HL-60 (cell line): ENCODE results near the gene NBPF1.
"Not testable (repeated sequence)": the region's sequence is repeated elsewhere in the genome, so short reads cannot be mapped to it uniquely, and the experiment has no call there.

Experiments used
- DNase-seq, 2 experiments: peaks; one replicate each; pipeline ENCODE4 v3.0.0-alpha.2; 2010 to 2020; ENCODE audit warnings: low read depth in 1 of 2, low spot score in 1 of 2
- H3K27ac ChIP-seq: fragments of 250-450 bp; sonication (Bioruptor Pico); replicated peaks from 2 replicates; pipeline ENCODE4 v1.5.1; 2020; ENCODE audit warnings: mild to moderate bottlenecking, moderate library complexity
- H3K27me3 ChIP-seq: fragments of 250-450 bp; sonication (Bioruptor Pico); 2 replicates; pipeline ENCODE4 v1.5.1; 2021; ENCODE audit warnings: mild to moderate bottlenecking, moderate library complexity; ENCODE audit not compliant: insufficient read depth, poor library complexity, severe bottlenecking
- H3K4me3 ChIP-seq: replicated peaks from 2 replicates; pipeline ENCODE4 v1.5.1; 2011; ENCODE audit warnings: mild to moderate bottlenecking, control low read depth, low read length; ENCODE audit not compliant: insufficient read depth
- CTCF ChIP-seq: IDR thresholded peaks from one replicate; pipeline ENCODE4 v1.5.1; 2011; ENCODE audit warnings: low read length, control low read depth, inconsistent platforms; ENCODE audit not compliant: insufficient read depth
- GABPA ChIP-seq: IDR thresholded peaks from 2 replicates; pipeline ENCODE4 v1.6.1; 2012; ENCODE audit warnings: low read depth
- POLR2AphosphoS5 ChIP-seq: IDR thresholded peaks from 2 replicates; pipeline ENCODE4 v1.6.1; 2012; ENCODE audit warnings: low read depth
- REST ChIP-seq: IDR thresholded peaks from 2 replicates; pipeline ENCODE4 v1.6.1; 2012; ENCODE audit warnings: low read depth; ENCODE audit not compliant: insufficient replicate concordance
- SPI1 ChIP-seq: IDR thresholded peaks from 2 replicates; pipeline ENCODE4 v1.6.1; 2012; ENCODE audit warnings: low read depth, mild to moderate bottlenecking, borderline replicate concordance

NBPF1 gene

GRCh38 chr1:16615253-16616252, 2.2 kb upstream of the NBPF1 start:
- DNase-seq: no peak
- H3K4me3 ChIP-seq: no peak overlapping the region
- TF ChIP-seq REST (no peak), CTCF (no peak), GABPA (no peak), POLR2AphosphoS5 (no peak), SPI1 (no peak)
- no peak overlapping the region for H3K27ac ChIP-seq
- H3K27me3 ChIP-seq: peaks cover 15% of the 10 kb centered on the region

GRCh38 chr1:16614361-16615252, 1.2 kb upstream of the NBPF1 start:
- DNase-seq: no peak
- H3K4me3 ChIP-seq: no peak overlapping the region
- peaks cover 15% of the 10 kb centered on the region for H3K27me3 ChIP-seq
- no peak overlapping the region for H3K27ac ChIP-seq
- no peak for TF ChIP-seq REST
- TF ChIP-seq POLR2AphosphoS5: no peak

GRCh38 chr1:16612332-16613172, 812 bp downstream of the NBPF1 start:
- Histone ChIP-seq H3K4me3 (peak overlapping the region; percentile 83), H3K27me3 (peaks cover 15% of the 10 kb centered on the region), H3K27ac (no peak overlapping the region)
- DNase-seq: peak in 1 of 2 experiments; percentile 52
- no peak for TF ChIP-seq POLR2AphosphoS5
- peak; percentile 30; the same call in 1 of the 2 replicates for TF ChIP-seq SPI1

GRCh38 chr1:16611981-16612331, 1.4 kb downstream of the NBPF1 start:
- H3K4me3 ChIP-seq, H3K27ac ChIP-seq: not testable (repeated sequence)
- H3K27me3 ChIP-seq: peaks cover 15% of the 10 kb centered on the region
- peak in 1 of 2 experiments; percentile 2 for DNase-seq

- not testable (repeated sequence) for H3K4me3 ChIP-seq, H3K27ac ChIP-seq
- peaks cover 15% of the 10 kb centered on the region for H3K27me3 ChIP-seq
- DNase-seq: peak in 1 of 2 experiments; percentile 0
Measured at GRCh38 chr1:16611164-16611563, 2.2 kb downstream of the NBPF1 start.

GRCh38 chr1:16610553-16610952, 2.8 kb downstream of the NBPF1 start:
- H3K4me3 ChIP-seq, H3K27ac ChIP-seq: not testable (repeated sequence)
- peak in 1 of 2 experiments; percentile 1 for DNase-seq
- peaks cover 16% of the 10 kb centered on the region for H3K27me3 ChIP-seq

- H3K4me3 ChIP-seq, H3K27ac ChIP-seq: not testable (repeated sequence)
- DNase-seq: peak in 1 of 2 experiments; percentile 3
- peaks cover 14% of the 10 kb centered on the region for H3K27me3 ChIP-seq
Measured at GRCh38 chr1:16609761-16610160, 3.6 kb downstream of the NBPF1 start.
